GM12878 (cell line): ENCODE results near the gene YY1. TPM values are rescaled to one million over a fixed set of nuclear protein-coding genes. Genes with fewer than 3 reads are reported as not detected.

Experiments
- ATAC-seq: fragments of 200-7000 bp; cut with Tn5 transposase; 3 replicates; pipeline ENCODE4 v1.9.1; 2020; ENCODE audit warnings: mild to moderate bottlenecking, moderate library complexity
- BruUV-seq: library from RNA; stranded (reverse); fragments of 400-500 nt; replicated peaks from 2 replicates; lab custom pipeline; 2021; lab: Mats Ljungman, UMichigan
- CTCF ChIA-PET: fragments of 300-600 bp; sonication (Branson Sonifier 250); formaldehyde crosslinking; extraction: SDS; loops from one replicate; lab custom pipeline; 2021; ENCODE audit warnings: inconsistent platforms; lab: Yijun Ruan, JAX
- POLR2A ChIA-PET: fragments of 350-600 bp; formaldehyde crosslinking; extraction: SDS; loops from one replicate; lab custom pipeline; 2021; ENCODE audit warnings: inconsistent platforms; lab: Charles Lee
- RAD21 ChIA-PET: fragments of 300-600 bp; sonication (Branson Sonifier 250); formaldehyde crosslinking; loops from one replicate; lab custom pipeline; 2023; ENCODE audit warnings: antibody characterized with exemption; ENCODE audit not compliant: unreplicated experiment; lab: Charles Lee
- SMC1A ChIA-PET: fragments of 300-600 bp; sonication (Branson Sonifier 250); formaldehyde crosslinking; loops from one replicate; lab custom pipeline; 2023; ENCODE audit not compliant: unreplicated experiment, uncharacterized antibody; lab: Charles Lee
- DNase-seq: peaks from one replicate; pipeline ENCODE4 v3.0.0-alpha.2; 2011; ENCODE audit warnings: low read depth, low spot score
- FAIRE-seq: peaks from 3 replicates; lab custom pipeline; 2011; peaks lifted over from hg19 to GRCh38; lab: Jason Lieb, UNC
- H2AFZ ChIP-seq: 2 replicates; pipeline ENCODE4 v1.6.0; 2011; ENCODE audit warnings: low read depth, low read length, control low read depth; ENCODE audit not compliant: control insufficient read depth
- H3K27ac ChIP-seq: 2 replicates; pipeline ENCODE4 v1.5.1; 2011; ENCODE audit warnings: control low read depth; ENCODE audit not compliant: control insufficient read depth, insufficient read depth
- H3K27me3 ChIP-seq, 2 experiments: replicated peaks in 1 of 2; 2 replicates each; pipeline versions ENCODE4 v1.6.0 to v1.6.1; 2011; ENCODE audit warnings: low read length in 1 of 2; ENCODE audit not compliant: control insufficient read depth in 2 of 2, insufficient read depth in 2 of 2
- H3K36me3 ChIP-seq, 2 experiments: 2 replicates each; pipeline ENCODE4 v1.5.1; 2011; ENCODE audit warnings: low read length in 1 of 2; ENCODE audit not compliant: control insufficient read depth in 2 of 2, insufficient read depth in 2 of 2
- H3K4me1 ChIP-seq: 2 replicates; pipeline ENCODE4 v1.6.1; 2011; ENCODE audit warnings: mild to moderate bottlenecking, low read length, moderate library complexity, mixed read lengths; ENCODE audit not compliant: control insufficient read depth, insufficient read depth
- H3K4me2 ChIP-seq: 2 replicates; pipeline ENCODE4 v1.6.0; 2011; ENCODE audit warnings: control low read depth; ENCODE audit not compliant: control insufficient read depth, insufficient read depth
- H3K4me3 ChIP-seq: fragments of 200-600 bp; sonication (generic); 2 replicates; pipeline ENCODE4 v1.5.1; 2016
- H3K79me2 ChIP-seq: 2 replicates; pipeline ENCODE4 v1.6.0; 2011; ENCODE audit warnings: low read length; ENCODE audit not compliant: control insufficient read depth, insufficient read depth
- H3K9ac ChIP-seq: 2 replicates; pipeline ENCODE4 v1.8.0; 2011; ENCODE audit warnings: low read length, control low read depth, mixed read lengths; ENCODE audit not compliant: control insufficient read depth, insufficient read depth
- H3K9me3 ChIP-seq: replicated peaks from 3 replicates; pipeline ENCODE4 v1.5.1; 2011; ENCODE audit warnings: mild to moderate bottlenecking, low read length; ENCODE audit not compliant: control insufficient read depth, insufficient read depth
- H4K20me1 ChIP-seq: 2 replicates; pipeline ENCODE4 v1.6.0; 2011; ENCODE audit not compliant: control insufficient read depth, insufficient read depth
- CBX5 ChIP-seq: sonication (generic); IDR thresholded peaks from 2 replicates; pipeline ENCODE4 v1.6.1; 2016; ENCODE audit warnings: low read depth, moderate library complexity, mild to moderate bottlenecking, inconsistent platforms
- CEBPB ChIP-seq, 2 experiments: fragments of 150-350 bp in 1 of 2; IDR thresholded peaks; 2 replicates each; pipeline ENCODE4 v1.6.1; 2012 to 2014; ENCODE audit warnings: low read depth in 2 of 2, low read length in 2 of 2, borderline replicate concordance in 1 of 2, inconsistent platforms in 1 of 2
- HDAC2 ChIP-seq: fragments of 200-600 bp; sonication (generic); IDR thresholded peaks from 2 replicates; pipeline ENCODE4 v1.6.1; 2017
- PML ChIP-seq: IDR thresholded peaks from 2 replicates; pipeline ENCODE4 v1.6.1; 2012; ENCODE audit warnings: low read length, inconsistent platforms
- POLR2AphosphoS5 ChIP-seq: IDR thresholded peaks from 2 replicates; pipeline ENCODE4 v1.6.1; 2011; ENCODE audit warnings: mild to moderate bottlenecking, low read length, inconsistent platforms
- POU2F2 ChIP-seq: IDR thresholded peaks from 3 replicates; pipeline ENCODE4 v1.6.1; 2011; ENCODE audit warnings: low read depth, mild to moderate bottlenecking, low read length, borderline replicate concordance
- RFX5 ChIP-seq: IDR thresholded peaks from 2 replicates; pipeline ENCODE4 v1.6.1; 2011; ENCODE audit warnings: low read depth, low read length, improper control_type of control experiment
- TARDBP ChIP-seq: IDR thresholded peaks from 2 replicates; pipeline ENCODE4 v1.6.1; 2016; ENCODE audit warnings: borderline replicate concordance
- YBX1 ChIP-seq: fragments of 450-650 bp; IDR thresholded peaks from 2 replicates; pipeline ENCODE4 v1.6.1; 2016; ENCODE audit warnings: antibody characterized with exemption
- ZNF24 ChIP-seq: fragments of 450-650 bp; IDR thresholded peaks from 2 replicates; pipeline ENCODE4 v1.6.1; 2017; ENCODE audit warnings: antibody characterized with exemption, mild to moderate bottlenecking
- ZZZ3 ChIP-seq: IDR thresholded peaks from 2 replicates; pipeline ENCODE4 v1.6.1; 2011; ENCODE audit warnings: low read depth; ENCODE audit not compliant: control insufficient read depth, insufficient read length
- WGBS: methylation state at CpG from one replicate; pipeline ENCODE4 v1.1.6; 2016; ENCODE audit warnings: low lambda C conversion rate; ENCODE audit not compliant: insufficient replicate concordance, insufficient coverage; ENCODE audit errors: missing lambda C conversion rate; 5-methylcytosine and 5-hydroxymethylcytosine counted together
- in situ Hi-C: fragments of 300-500 bp; cut with MboI; formaldehyde crosslinking; loops from 9 replicates; pipeline ENCODE4 v1.14.3; 2018; ENCODE audit warnings: mixed read lengths
- intact Hi-C: fragments of 100-400 bp; cut with micrococcal nuclease; formaldehyde crosslinking; loops from one replicate; pipeline ENCODE4 v1.14.2; 2022; ENCODE audit not compliant: unreplicated experiment
- polyA plus RNA-seq, 11 experiments: library from polyadenylated mRNA; depleted of rRNA in 4 of 11; unstranded in 6 of 11; stranded (reverse) in 5 of 11; fragments of >200 nt; fragmentation: Nextera tagmentation in 4 of 11; fragmentation: Illumina TruSeq in 1 of 11; extraction: Ambion mirVana in 4 of 11; extraction: Trizol in 1 of 11; gene quantifications; 1 replicate in 1 of 11; 2 replicates in 10 of 11; pipeline versions ENCODE4 v1.2.1 to v1.2.3, GENCODE V29; 2011 to 2016; ENCODE audit warnings: inconsistent platforms in 2 of 11, missing spikeins in 2 of 11, low read depth in 1 of 11
- total RNA-seq, 4 experiments: library from RNA; depleted of rRNA in 3 of 4; stranded (reverse); fragments of >200 nt in 3 of 4; fragmentation: Illumina TruSeq in 1 of 4; extraction: Trizol in 1 of 4; gene quantifications; 2 replicates each; pipeline versions ENCODE4 v1.2.1 to v1.2.3, GENCODE V29; 2013 to 2021
- TF ChIP-seq, protein P1 (sequence below): IDR thresholded peaks from 2 replicates; pipeline ENCODE4 v1.6.1; 2011; ENCODE audit warnings: low read depth, mild to moderate bottlenecking, low read length, moderate library complexity, borderline replicate concordance; ENCODE audit errors: extremely low read depth
- TF ChIP-seq, protein P2 (sequence below): IDR thresholded peaks from 2 replicates; pipeline ENCODE4 v1.6.1; 2012; ENCODE audit warnings: mild to moderate bottlenecking, low read depth, low read length

Gene YY1
- total and polyA plus RNA-seq, 10 of the 15 experiments (the other 5 are each of a cell fraction or from before 2014, with no cell fraction given) = 23.7 to 74.0 (median 39.9) TPM

DNA sequence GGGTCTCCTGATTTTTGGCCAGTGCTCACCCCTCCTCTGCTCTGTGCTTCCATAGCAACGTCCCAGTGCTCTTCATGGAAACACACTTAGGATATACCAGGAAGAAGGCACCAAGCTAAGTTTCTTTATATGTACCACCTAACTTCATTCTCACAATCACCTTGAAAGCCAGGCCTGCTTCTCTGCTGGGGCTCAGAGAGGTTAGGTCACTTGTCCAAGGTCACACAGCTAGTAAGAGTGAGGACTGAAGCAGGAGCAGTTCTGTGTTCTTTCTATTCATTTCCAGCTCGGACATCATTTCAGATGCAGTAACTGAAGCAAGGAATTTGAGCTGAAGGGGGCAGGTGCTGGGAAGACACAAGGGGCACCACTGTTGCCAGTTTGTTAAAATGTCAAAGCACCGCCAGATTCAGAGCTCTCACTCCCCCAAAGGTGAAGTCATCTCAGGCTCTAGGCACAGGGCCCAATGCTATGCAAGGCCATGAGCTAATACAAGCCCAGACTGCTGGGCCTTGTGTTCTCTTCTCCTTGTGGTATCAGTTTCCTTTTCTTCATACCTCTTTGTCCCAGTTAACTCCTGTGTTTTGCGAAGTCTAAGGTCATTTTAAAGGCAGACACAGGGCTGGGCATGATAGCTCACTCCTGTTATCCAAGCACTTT is 19.7 kb upstream of the YY1 start:
- Histone ChIP-seq H3K9me3 (no peaks in the 10 kb centered on the region), H3K27ac (no peak overlapping the region), H3K27me3 (no peaks in the 10 kb centered on the region), H3K4me1 (peaks cover 24% of the 10 kb centered on the region), H4K20me1 (no peaks in the 10 kb centered on the region), H3K9ac (no peak overlapping the region), H3K36me3 (no peaks in the 10 kb centered on the region), H3K79me2 (peaks cover 24% of the 10 kb centered on the region), H3K4me2 (no peak overlapping the region), H2AFZ (no peak overlapping the region), H3K4me3 (no peak overlapping the region)
- no TSS peak for BruUV-seq
- TF ChIP-seq, protein P1, sequence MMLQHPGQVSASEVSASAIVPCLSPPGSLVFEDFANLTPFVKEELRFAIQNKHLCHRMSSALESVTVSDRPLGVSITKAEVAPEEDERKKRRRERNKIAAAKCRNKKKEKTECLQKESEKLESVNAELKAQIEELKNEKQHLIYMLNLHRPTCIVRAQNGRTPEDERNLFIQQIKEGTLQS = no peak
- TF ChIP-seq RFX5 = no peak
- TF ChIP-seq POLR2AphosphoS5 = no peak
- TF ChIP-seq ZNF24 = no peak
- TF ChIP-seq PML = no peak
- TF ChIP-seq ZZZ3 = no peak
- TF ChIP-seq HDAC2 = no peak
- TF ChIP-seq YBX1 = no peak
- TF ChIP-seq CBX5 = no peak
- TF ChIP-seq CEBPB (IDR thresholded peaks at IDR 0.05; ENCODE audit: borderline replicate concordance in 1 of 2, low read depth in 2 of 2, low read length in 2 of 2) = no peak
- TF ChIP-seq POU2F2 = no peak
- TF ChIP-seq TARDBP = no peak
- TF ChIP-seq, protein P2, sequence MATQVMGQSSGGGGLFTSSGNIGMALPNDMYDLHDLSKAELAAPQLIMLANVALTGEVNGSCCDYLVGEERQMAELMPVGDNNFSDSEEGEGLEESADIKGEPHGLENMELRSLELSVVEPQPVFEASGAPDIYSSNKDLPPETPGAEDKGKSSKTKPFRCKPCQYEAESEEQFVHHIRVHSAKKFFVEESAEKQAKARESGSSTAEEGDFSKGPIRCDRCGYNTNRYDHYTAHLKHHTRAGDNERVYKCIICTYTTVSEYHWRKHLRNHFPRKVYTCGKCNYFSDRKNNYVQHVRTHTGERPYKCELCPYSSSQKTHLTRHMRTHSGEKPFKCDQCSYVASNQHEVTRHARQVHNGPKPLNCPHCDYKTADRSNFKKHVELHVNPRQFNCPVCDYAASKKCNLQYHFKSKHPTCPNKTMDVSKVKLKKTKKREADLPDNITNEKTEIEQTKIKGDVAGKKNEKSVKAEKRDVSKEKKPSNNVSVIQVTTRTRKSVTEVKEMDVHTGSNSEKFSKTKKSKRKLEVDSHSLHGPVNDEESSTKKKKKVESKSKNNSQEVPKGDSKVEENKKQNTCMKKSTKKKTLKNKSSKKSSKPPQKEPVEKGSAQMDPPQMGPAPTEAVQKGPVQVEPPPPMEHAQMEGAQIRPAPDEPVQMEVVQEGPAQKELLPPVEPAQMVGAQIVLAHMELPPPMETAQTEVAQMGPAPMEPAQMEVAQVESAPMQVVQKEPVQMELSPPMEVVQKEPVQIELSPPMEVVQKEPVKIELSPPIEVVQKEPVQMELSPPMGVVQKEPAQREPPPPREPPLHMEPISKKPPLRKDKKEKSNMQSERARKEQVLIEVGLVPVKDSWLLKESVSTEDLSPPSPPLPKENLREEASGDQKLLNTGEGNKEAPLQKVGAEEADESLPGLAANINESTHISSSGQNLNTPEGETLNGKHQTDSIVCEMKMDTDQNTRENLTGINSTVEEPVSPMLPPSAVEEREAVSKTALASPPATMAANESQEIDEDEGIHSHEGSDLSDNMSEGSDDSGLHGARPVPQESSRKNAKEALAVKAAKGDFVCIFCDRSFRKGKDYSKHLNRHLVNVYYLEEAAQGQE = no peak
- FAIRE-seq (no peak), DNase-seq (no peak), ATAC-seq (no peak)
- ChIA-PET CTCF (interaction anchor here (0.9 to 1.5 kb wide), 5 partner anchors 11 to 166 kb away, joined by 3 to 6 read pairs (median 4); no protein-coding TSS in a partner anchor), RAD21 (interaction anchor here (1.1 to 1.5 kb wide), 2 partner anchors 18 to 150 kb away, joined by 3 read pairs; no protein-coding TSS in a partner anchor), POLR2A (interaction anchor here (1.1 to 1.3 kb wide), 3 partner anchors 17 to 48 kb away, joined by 3 to 7 read pairs (median 4); no protein-coding TSS in a partner anchor), SMC1A (interaction anchor here (0.8 kb wide), 1 partner anchor 22 kb away, joined by 5 read pairs; no protein-coding TSS in a partner anchor)
- 94% methylated on average over 4 of the region's 4 CpGs for WGBS
- in situ Hi-C loops (no loop called here), intact Hi-C loops (no loop called here)
